Dedifferentiated amniotic fluid mesenchymal stem cell (primary cell): ENCODE results near the gene FA2H.
"Not testable (repeated sequence)": the region's sequence is repeated elsewhere in the genome, so short reads cannot be mapped to it uniquely, and the experiment has no call there.

Source experiments
- DNase-seq: peaks from one replicate; pipeline ENCODE4 v3.0.0-alpha.2; 2016; ENCODE audit errors: extremely low spot score

Gene FA2H

GRCh38 chr16:74770831-74771526 is 3.6 kb downstream of the FA2H start:
- DNase-seq: no peak

GRCh38 chr16:74769586-74770190 is 4.9 kb downstream of the FA2H start:
- DNase-seq: no peak

GRCh38 chr16:74768239-74768638 is 6.4 kb downstream of the FA2H start:
- no peak for DNase-seq

- no peak for DNase-seq
Observed at GRCh38 chr16:74767749-74768148, 6.9 kb downstream of the FA2H start.

GRCh38 chr16:74766729-74767128 is 7.9 kb downstream of the FA2H start:
- DNase-seq: no peak

- DNase-seq: not testable (repeated sequence)
Observed at GRCh38 chr16:74764184-74764583, 10.4 kb downstream of the FA2H start.

GRCh38 chr16:74761665-74762064 is 13.0 kb downstream of the FA2H start:
- no peak for DNase-seq

GRCh38 chr16:74760007-74760767 is 14.4 kb downstream of the FA2H start:
- no peak for DNase-seq

GRCh38 chr16:74759564-74759963 is 15.1 kb downstream of the FA2H start:
- no peak for DNase-seq

- no peak for DNase-seq
Observed at GRCh38 chr16:74758801-74759200, 15.8 kb downstream of the FA2H start.

- DNase-seq: no peak
Observed at GRCh38 chr16:74757349-74757748, 17.3 kb downstream of the FA2H start.

- no peak for DNase-seq
Observed at GRCh38 chr16:74756203-74756602, 18.4 kb downstream of the FA2H start.

GRCh38 chr16:74753180-74753579 is 21.4 kb downstream of the FA2H start:
- no peak for DNase-seq

- no peak for DNase-seq
Observed at GRCh38 chr16:74752756-74753155, 21.9 kb downstream of the FA2H start.

- DNase-seq: no peak
Observed at GRCh38 chr16:74752258-74752657, 22.4 kb downstream of the FA2H start.

- no peak for DNase-seq
Observed at GRCh38 chr16:74751658-74752057, 23.0 kb downstream of the FA2H start.

GRCh38 chr16:74749291-74750055 is 25.1 kb downstream of the FA2H start:
- DNase-seq: no peak

GRCh38 chr16:74748616-74749026 is 26.0 kb downstream of the FA2H start:
- DNase-seq: no peak

GRCh38 chr16:74747716-74748615 is 26.7 kb downstream of the FA2H start:
- no peak for DNase-seq

- DNase-seq: no peak
Observed at GRCh38 chr16:74745926-74746325, 28.7 kb downstream of the FA2H start.

- no peak for DNase-seq
Observed at GRCh38 chr16:74745109-74745615, 29.5 kb downstream of the FA2H start.
